Measurements from ENCODE around the gene PRKCZ.

DNA sequence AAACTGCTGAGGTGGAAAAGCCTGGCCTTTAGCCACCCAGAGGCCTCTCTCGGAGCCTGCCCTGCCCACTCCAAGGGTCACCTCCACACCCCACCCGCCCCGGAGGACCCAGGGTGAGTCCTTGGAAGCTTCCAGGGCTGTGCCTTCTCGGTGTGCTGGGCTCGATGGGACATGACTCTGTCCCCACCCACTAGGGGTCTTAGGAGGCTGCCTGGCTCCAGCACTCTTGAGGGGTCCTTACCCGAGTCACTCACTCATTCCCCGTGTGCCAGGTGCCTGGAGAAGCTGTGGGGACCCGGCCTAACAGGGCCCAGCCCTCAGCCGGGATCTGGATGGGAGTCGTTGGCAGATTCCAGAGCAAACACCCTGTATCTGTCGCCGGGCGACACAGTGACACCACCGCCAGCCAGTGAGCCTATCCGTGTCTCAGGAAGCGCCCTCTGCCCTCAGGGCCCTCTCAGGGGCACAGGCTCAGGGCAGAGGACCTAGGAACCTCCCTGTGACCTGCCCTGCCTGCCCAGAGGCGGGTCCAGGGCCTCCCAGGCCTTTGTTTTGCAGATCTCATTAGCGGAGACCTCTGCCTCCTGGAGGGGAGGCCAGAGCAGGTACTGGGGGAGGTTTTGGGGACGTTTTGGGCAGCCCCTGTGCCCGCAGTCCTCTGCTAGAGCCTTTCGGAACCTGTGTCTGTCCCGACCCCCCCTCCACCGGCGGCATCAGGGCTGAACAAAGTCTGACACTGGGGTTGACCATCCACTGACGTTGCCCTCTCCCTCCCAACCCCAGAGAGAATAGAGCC lies 3.1 kb upstream of the PRKCZ start:
- TF ChIP-seq EZH2 (IDR thresholded peaks at IDR 0.05; ENCODE audit: insufficient read depth, poor library complexity, severe bottlenecking): no peak
- TF ChIP-seq EZH2phosphoT487 (IDR thresholded peaks at IDR 0.05; ENCODE audit: insufficient read depth, low read depth): no peak

All from GM23248 (cell line).